Measurements from ENCODE around the gene SPEM1.

The SPEM1 gene

DNA sequence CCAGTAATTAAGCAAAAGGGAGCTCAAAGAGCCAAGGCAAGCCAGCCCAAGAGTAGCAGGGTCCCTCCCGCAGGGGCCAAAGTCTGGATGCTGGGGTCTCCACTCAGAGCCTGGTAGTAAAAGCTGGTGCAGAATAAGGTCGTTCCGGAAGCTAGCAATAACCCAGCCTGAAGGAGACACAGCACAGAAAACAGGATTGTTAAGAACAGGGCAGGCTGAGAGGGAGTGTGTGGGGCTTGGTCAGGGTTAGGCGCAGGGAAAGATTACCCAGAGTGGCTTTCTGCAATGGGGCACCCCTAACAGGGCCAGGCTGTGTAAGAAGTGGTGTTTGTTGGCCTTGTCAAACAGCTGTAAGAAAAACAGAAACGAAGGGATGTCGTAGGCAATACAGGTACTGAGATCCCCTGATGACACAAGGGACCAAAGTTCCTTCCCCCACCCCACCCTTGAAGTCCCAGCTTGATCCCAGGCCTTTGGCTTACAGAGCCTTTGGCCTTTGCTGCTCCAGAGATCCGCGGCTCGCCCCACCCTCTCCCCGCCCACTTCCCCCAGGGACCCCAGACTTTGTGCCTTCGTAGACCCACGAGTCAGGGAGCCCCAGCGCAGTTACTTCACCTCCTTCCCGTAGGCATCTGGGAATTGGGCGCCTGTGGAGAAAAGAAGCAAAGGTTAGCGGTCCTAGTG is 16.9 kb upstream of the SPEM1 start:
- no peak for DNase-seq

DNA sequence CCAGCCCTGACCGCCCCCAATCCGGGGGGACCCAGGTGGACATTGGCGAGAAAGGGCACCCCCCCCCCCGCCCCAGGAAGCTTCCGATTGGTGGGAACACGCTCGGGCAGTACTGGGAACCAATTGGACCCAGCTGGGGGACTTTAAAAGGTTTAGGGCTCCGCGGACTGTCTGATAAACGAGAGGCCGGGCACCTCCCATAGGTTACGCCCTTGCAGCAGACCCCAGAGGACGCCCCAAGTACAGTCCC is 16.5 kb upstream of the SPEM1 start:
- peak; percentile 48 for DNase-seq

DNA sequence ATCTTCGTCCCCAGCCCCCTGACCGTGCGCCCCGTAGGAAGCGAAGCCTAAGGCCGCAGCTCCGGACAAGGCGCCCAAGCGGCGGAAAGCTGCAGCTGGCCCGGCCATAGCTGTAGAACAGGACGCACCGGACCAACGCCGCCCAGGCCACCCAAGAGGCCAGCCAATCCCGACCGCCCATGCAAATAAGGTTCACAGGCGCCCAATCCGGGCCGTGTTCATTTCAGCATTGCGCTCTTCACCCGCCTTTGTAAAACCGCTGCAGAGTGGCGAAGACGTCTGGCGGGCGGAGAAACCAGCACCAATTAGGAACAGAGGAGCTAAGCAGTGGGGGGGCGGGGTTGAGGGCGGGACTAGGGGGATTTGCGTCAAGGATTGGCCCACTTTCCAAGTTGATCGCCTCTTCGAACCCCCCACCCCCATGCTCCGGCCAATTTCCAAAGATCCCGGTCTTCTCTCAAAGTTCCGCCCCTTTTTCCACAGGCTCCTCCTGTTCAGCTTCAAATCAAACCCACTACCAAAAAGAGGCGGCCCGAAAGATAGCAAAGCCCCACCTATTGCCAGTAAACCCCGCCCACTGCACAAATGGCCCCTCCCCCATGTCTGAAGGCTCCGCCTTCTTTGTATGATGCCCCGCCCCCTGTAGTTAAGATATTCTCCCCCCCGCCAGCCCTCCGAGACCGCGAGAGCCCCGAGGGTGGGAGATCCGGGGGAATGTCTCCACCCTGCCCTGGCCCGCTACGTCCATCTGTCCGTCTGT is 16.0 kb upstream of the SPEM1 start, which contains the start of gene TMEM256:
TSS of gene TMEM256 (minus strand) at position 121 of the 760 bp plus-strand sequence. CDS start at position 108, 13 bp downstream.
- DNase-seq = peak; percentile 99

- no peak for DNase-seq
These were observed 15.3 kb upstream of the SPEM1 start for GRCh38 chr17:7404737-7405349.

DNA sequence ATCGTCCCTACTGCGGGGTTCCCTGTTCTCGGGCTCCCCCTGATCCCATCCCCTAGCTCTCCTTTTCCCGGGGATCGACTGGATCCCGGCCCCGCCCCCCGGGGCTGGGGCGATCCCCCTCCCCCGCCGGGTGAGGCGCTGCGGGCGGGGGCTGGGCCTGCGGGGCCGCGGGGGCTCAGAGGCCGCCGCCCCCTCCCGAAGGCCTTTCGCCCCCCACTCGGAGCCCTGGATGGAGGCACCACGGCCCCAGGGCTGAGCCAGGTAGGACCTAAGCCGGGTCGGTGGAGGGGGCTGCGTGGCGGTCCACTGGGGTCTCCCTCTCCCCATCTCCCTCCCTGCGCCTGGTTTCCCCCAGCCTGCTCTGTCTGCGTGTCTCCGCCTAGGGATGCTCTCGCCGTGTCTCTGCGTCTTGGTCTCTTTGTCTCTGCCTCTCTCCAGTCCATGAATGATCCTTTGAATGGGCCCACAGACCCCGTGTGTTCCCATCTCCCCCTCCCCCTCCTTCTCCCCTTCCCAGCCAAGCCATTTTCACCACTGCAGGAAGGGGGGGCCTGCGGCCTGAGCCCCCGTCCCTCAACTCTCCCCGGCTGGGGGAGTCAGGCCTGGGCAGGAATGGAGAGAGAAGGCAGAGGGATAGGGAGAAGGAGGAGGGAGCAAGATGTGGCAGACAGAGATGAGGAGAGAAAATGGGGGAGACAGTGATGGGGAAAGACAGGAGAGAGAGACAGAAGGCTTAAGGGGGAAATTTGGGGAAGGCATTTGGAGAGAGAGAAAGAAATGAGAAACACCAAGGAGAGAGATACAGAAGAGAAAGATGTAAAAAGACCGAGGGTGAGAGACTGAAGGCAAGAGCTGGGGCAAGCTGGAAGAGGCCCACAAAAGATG is 14.5 kb upstream of the SPEM1 start:
- DNase-seq = no peak

DNA sequence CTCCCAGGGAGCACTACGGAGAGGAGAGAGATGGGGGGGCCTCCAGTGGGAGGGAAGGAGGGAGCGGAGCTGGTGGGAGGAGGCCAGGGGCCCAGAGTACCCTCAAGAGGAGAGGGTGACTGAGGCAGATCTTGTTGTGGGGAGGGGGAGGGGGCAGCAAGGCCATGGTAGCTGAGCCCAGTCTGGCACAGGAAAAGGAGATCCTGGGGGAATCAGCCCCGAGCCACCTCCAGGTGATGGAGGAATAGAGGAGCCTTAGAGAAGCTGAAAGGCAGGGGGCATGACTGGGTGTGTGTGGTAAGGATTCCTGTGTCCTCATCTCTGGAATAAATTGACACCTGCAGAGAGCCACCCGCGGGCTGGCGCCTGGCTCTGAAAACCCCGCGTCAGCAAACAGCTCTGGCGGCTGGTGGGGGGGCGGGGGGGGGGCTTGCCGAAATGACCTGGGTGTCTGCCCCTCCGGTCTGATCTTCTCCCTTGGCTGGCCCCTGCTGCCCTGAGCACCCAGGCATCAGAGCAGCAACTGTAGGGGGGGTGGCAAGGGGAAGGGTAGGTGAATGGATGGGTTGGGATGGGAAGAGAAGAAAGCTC is 13.8 kb upstream of the SPEM1 start:
- DNase-seq = no peak

DNA sequence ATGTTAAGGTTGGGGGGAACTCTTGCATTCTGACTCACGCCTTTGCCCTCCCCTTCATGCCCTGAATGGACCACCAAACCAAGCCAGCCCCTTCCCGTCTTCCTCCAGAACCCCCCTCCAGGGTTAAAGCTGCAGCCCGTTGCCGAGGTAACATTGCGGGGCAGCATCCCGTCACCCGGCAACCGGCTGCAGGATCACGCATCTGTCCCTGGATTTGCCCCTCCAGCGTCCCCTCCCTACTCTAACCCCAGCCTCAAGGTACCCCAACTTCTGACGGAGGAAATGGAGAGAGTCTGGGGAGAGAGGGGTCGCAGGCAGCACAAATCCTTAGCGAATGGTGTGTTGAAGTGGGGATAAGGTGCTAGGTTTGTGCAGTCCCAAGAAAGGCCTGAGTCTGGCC is 13.0 kb upstream of the SPEM1 start:
- DNase-seq = no peak

- DNase-seq = no peak
These were observed 12.5 kb upstream of the SPEM1 start, which contains the start of gene NLGN2 for GRCh38 chr17:7407485-7408251. TSS of gene NLGN2 (plus strand) at chr17:7407845. CDS start at chr17:7408256, 411 bp downstream.

GRCh38 chr17:7408252-7408727 is 11.8 kb upstream of the SPEM1 start:
- DNase-seq = no peak

DNA sequence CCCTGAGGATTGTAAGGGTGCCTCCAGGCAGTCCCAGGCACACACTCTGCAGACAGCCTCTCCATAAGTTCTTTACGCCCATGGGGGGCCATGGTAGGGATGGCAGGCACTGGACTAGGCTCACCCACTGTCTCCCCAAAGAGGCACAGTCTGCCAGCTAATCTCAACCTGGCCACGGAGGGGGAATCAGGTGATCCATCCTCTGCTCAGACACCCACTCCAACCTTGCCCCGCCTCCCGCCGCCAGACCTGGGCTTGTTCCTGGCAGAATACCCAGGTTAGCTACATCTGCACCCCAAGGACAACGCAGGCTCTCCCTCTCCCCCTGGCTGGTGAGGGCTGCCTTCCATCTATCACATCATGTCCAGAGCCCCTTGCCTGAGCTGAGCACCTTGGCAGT is 11.3 kb upstream of the SPEM1 start:
- DNase-seq = no peak

GRCh38 chr17:7409716-7410115 is 10.4 kb upstream of the SPEM1 start:
- no peak for DNase-seq

GRCh38 chr17:7410634-7411426 is 9.3 kb upstream of the SPEM1 start:
- DNase-seq = no peak

GRCh38 chr17:7411427-7411750 is 8.7 kb upstream of the SPEM1 start:
- DNase-seq = no peak

- no peak for DNase-seq
These were observed 6.7 kb upstream of the SPEM1 start for GRCh38 chr17:7413346-7413985.

DNA sequence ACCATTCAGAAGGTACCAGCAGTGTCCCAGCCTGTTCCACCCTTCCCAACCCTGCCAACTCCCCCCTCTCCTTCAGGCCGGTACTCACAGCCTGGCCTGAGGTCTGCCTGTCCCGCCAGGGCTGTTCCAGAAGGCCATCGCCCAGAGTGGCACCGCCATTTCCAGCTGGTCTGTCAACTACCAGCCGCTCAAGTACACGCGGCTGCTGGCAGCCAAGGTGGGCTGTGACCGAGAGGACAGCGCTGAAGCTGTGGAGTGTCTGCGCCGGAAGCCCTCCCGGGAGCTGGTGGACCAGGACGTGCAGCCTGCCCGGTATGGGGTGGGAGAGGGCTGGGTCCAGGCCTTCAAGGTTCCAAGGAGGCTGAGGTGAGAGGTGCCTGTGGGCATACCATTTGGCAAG is 5.3 kb upstream of the SPEM1 start:
- no peak for DNase-seq

- no peak for DNase-seq
These were observed 4.3 kb upstream of the SPEM1 start for GRCh38 chr17:7415784-7416183.

GRCh38 chr17:7416323-7416722 is 3.8 kb upstream of the SPEM1 start:
- DNase-seq = no peak

DNA sequence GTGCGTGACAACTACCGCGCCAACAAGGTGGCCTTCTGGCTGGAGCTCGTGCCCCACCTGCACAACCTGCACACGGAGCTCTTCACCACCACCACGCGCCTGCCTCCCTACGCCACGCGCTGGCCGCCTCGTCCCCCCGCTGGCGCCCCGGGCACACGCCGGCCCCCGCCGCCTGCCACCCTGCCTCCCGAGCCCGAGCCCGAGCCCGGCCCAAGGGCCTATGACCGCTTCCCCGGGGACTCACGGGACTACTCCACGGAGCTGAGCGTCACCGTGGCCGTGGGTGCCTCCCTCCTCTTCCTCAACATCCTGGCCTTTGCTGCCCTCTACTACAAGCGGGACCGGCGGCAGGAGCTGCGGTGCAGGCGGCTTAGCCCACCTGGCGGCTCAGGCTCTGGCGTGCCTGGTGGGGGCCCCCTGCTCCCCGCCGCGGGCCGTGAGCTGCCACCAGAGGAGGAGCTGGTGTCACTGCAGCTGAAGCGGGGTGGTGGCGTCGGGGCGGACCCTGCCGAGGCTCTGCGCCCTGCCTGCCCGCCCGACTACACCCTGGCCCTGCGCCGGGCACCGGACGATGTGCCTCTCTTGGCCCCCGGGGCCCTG is 3.0 kb upstream of the SPEM1 start:
- DNase-seq = no peak

DNA sequence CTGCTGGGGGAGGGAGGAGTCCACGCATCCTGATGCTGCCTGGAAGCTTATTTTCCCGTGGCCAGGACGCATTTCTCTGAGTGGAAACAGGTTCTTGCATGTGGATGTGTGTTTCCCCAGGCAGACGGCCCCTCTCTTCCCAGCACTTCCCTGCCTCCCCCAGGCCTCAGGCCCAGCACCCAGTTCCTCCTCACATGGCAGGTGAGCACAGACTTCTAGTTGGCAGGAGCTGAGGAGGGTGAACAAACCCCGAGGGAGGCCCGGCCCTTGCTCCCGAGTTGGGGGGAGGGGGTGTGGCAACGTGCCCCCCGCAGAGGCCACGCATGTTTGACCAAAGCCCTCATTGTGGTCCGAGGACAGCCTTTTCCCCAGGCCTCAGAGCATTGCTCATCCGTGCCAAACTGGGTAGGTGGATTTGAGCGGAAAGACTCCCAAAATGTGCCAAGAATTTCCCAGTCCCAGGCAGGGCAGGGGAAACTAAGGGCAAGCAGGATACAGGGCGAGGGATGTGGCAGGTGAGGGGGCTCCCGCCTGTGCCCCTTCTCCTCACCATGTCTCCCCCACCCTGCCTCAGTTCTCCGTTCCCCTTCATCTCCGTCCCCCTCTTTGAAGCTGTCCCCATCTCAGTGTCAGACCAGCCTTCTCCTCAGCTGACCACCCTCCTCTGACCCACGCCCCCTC is 1.5 kb upstream of the SPEM1 start:
- DNase-seq = no peak

DNA sequence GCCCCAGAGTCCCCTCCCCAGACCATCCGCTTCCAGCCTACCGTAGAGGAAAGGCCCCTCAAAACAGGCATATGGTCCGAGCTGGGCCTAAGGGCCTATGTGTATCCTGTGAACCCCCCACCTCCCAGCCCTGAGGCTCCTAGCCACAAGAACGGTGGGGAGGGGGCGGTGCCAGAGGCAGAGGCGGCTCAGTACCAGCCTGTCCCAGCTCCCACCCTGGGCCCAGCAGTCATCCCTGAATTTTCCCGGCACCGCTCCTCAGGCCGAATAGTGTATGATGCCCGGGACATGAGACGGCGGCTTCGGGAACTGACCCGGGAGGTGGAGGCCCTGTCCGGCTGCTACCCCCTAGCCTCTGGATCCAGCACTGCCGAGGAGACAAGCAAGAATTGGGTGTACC is 1.1 kb downstream of the SPEM1 start:
- DNase-seq = no peak

Measured in NCI-H1694 (cell line).